ENCODE data around the gene ZNF536. TPM values are rescaled to one million over a fixed set of nuclear protein-coding genes. Genes with fewer than 3 reads are reported as not detected.
A peak's percentile ranks its signal among the peaks of the same experiment; 100 is the strongest.

ZNF536 gene
- total RNA-seq, 1 experiment from 2014 or later: not detected

- Mint-ChIP-seq H3K36me3 (ENCODE audit: insufficient read depth in 1 of 3, low read depth in 3 of 3) (no peaks in the 10 kb centered on the region; a peak in 1 of 7 replicates), H3K27ac (no peak overlapping the region; a peak in 1 of 7 replicates), H3K27me3 (ENCODE audit: low read depth) (peaks cover 4% of the 10 kb centered on the region; the same call in 1 of the 2 replicates), H3K4me3 (no peak overlapping the region), H3K4me1 (peaks cover 0 to 3% of the 10 kb centered on the region in 2 experiments; a peak in 1 of 4 replicates), H3K9me3 (peaks cover 0 to 3% of the 10 kb centered on the region in 2 experiments; a peak in 2 of 5 replicates)
- Histone ChIP-seq H3K4ac (ENCODE audit: low read depth, low read length) (no peak overlapping the region), H3K56ac (ENCODE audit: insufficient read length, low read depth, low read length) (no peak overlapping the region), H3K23me2 (ENCODE audit: insufficient read length, low read depth, low read length, poor library complexity, severe bottlenecking) (no peaks in the 10 kb centered on the region), H4K20me1 (ENCODE audit: control insufficient read depth, insufficient read depth, insufficient read length) (no peaks in the 10 kb centered on the region), H2BK20ac (ENCODE audit: low read depth, low read length, poor library complexity, severe bottlenecking) (no peak overlapping the region), H2BK12ac (ENCODE audit: insufficient read length, low read depth, low read length) (no peak overlapping the region), H4K5ac (ENCODE audit: insufficient read length, low read depth, low read length) (no peak overlapping the region), H2AFZ (ENCODE audit: low read length) (no peak overlapping the region), H2BK15ac (ENCODE audit: low read depth, low read length) (no peak overlapping the region), H4K8ac (replicated peaks; ENCODE audit: insufficient read length, low read depth, low read length) (no peak overlapping the region), H2AK5ac (ENCODE audit: insufficient read length, low read length) (no peak overlapping the region), H3K18ac (ENCODE audit: insufficient read length, low read depth, low read length) (no peak overlapping the region), H2BK5ac (ENCODE audit: insufficient read length, low read length) (no peak overlapping the region), H3K14ac (ENCODE audit: insufficient read depth, low read length) (peak overlapping the region; percentile 4; the same call in 1 of the 2 replicates), H2BK120ac (ENCODE audit: low read depth, low read length, poor library complexity, severe bottlenecking) (no peak overlapping the region), H3K79me2 (ENCODE audit: insufficient read depth, low read length) (no peaks in the 10 kb centered on the region), H4K91ac (ENCODE audit: insufficient read length, low read depth, low read length) (no peak overlapping the region), H3K4me1 (ENCODE audit: insufficient read depth, low read length) (no peaks in the 10 kb centered on the region), H3K27me3 (ENCODE audit: insufficient read depth, low read length) (no peaks in the 10 kb centered on the region), H3K9me3 (ENCODE audit: control insufficient read depth, low read depth, low read length) (no peaks in the 10 kb centered on the region), H3K79me1 (ENCODE audit: insufficient read depth, low read depth, low read length, poor library complexity, severe bottlenecking) (no peaks in the 10 kb centered on the region), H3T11ph (ENCODE audit: low read length) (no peak overlapping the region), H3K9ac (ENCODE audit: extremely low read depth, insufficient read length, low read length) (no peak overlapping the region), H3K4me2 (ENCODE audit: insufficient read depth, insufficient read length, low read length) (no peak overlapping the region), H3K27ac (ENCODE audit: insufficient read length, low read depth, low read length) (no peak overlapping the region), H3K23ac (ENCODE audit: insufficient read length, low read depth, low read length) (no peak overlapping the region)
- no peak for DNase-seq
- no peak for TF ChIP-seq CTCF (conservative IDR thresholded peaks at IDR 0.05)
- no CpG with 5 or more reads among the region's 7 CpGs for WGBS (ENCODE audit: extremely low coverage, insufficient read length, low lambda C conversion rate)
These were observed 47.2 kb upstream of the ZNF536 start for GRCh38 chr19:30324982-30325381.

Data from H9 (cell line).